T-helper 2 cell treated with Interferon-gamma antibody and Interleukin-4, amounts not matched to agents 100 ng/mL and 5 ng/mL, for 36 hours (primary cell): Measurements from ENCODE around the gene ZMYM2. TPM values are rescaled to one million over a fixed set of nuclear protein-coding genes. Genes with fewer than 3 reads are reported as not detected.

Experiments
- intact Hi-C: fragments of 100-400 bp; cut with micrococcal nuclease; formaldehyde crosslinking; loops from one replicate; pipeline ENCODE4 v1.15.1; 2023
- total RNA-seq: library from RNA; stranded (reverse); gene quantifications from 2 replicates; pipeline ENCODE4 v1.2.3, GENCODE V29; 2022

Gene ZMYM2
- total RNA-seq, 1 donor from 2014 or later = 58.4 TPM

GRCh38 chr13:20130012-20130411, 171.5 kb downstream of the ZMYM2 start:
- intact Hi-C loops = no loop called here

GRCh38 chr13:20130652-20131051, 172.1 kb downstream of the ZMYM2 start:
- intact Hi-C loops = no loop called here

GRCh38 chr13:20131057-20131832, 172.7 kb downstream of the ZMYM2 start:
- intact Hi-C loops = no loop called here

GRCh38 chr13:20132052-20132634, 173.6 kb downstream of the ZMYM2 start:
- intact Hi-C loops = no loop called here

- intact Hi-C loops = no loop called here
Measured at GRCh38 chr13:20134732-20135131, 176.2 kb downstream of the ZMYM2 start.

- intact Hi-C loops = no loop called here
Measured at GRCh38 chr13:20136781-20137703, 178.5 kb downstream of the ZMYM2 start.

- intact Hi-C loops = no loop called here
Measured at GRCh38 chr13:20137875-20138274, 179.3 kb downstream of the ZMYM2 start.

- intact Hi-C loops = no loop called here
Measured at GRCh38 chr13:20140487-20140886, 182.0 kb downstream of the ZMYM2 start.

Other genes with a start within 250 kb of the ZMYM2 start
- 60.9 and 62.5 TPM in 2 replicates for gene PSPC1, start 175.8 kb upstream of the ZMYM2 start, total RNA-seq
- gene ZMYM5, start 95.1 kb upstream of the ZMYM2 start, total RNA-seq = 13.6 and 15.0 TPM in 2 replicates
- gene GJA3, start 202.3 kb downstream of the ZMYM2 start, total RNA-seq = 0.11 TPM in 1 of 2 replicates, not detected in the other
- gene GJB2, start 234.2 kb downstream of the ZMYM2 start, total RNA-seq = 2.9 and 3.7 TPM in 2 replicates